ENCODE measurements around the gene STAP2. TPM values are rescaled to one million over a fixed set of nuclear protein-coding genes. Genes with fewer than 3 reads are reported as not detected.

Gene STAP2
- total RNA-seq: 52.2 and 59.1 TPM in 2 replicates

GRCh38 chr19:4338441-4339355, at the start of gene STAP2:
TSS of gene STAP2 (minus strand) at chr19:4338827. CDS start at chr19:4338753, 74 bp downstream.

GRCh38 chr19:4343370-4344307, 5.0 kb upstream of the STAP2 start, which contains the start of gene MPND:
TSS of gene MPND (plus strand) at chr19:4343562. CDS start at chr19:4343594, 32 bp downstream.

GRCh38 chr19:4304538-4305256, 33.9 kb downstream of the STAP2 start, which contains the start of gene FSD1:
TSS of gene FSD1 (plus strand) at chr19:4304598. CDS start at chr19:4304747, 149 bp downstream.

GRCh38 chr19:4302243-4302640, 36.4 kb downstream of the STAP2 start, which contains the start of gene TMIGD2:
TSS of gene TMIGD2 (minus strand) at chr19:4302389. CDS start at chr19:4302385, 4 bp downstream.

GRCh38 chr19:4278419-4279266, 60.0 kb downstream of the STAP2 start, which contains the start of gene SHD:
TSS of gene SHD (plus strand) at chr19:4279266. CDS start at chr19:4280064, 798 bp downstream.

Other genes starting within 250 kb of the STAP2 start
- gene MAP2K2, start 214.7 kb downstream of the STAP2 start, total RNA-seq: 141 and 146 TPM in 2 replicates
- not detected in 2 replicates for gene CREB3L3, start 185.2 kb downstream of the STAP2 start, total RNA-seq
- 9.9 and 21.1 TPM in 2 replicates for gene SIRT6, start 156.3 kb downstream of the STAP2 start, total RNA-seq
- 0.34 and 2.5 TPM in 2 replicates for gene ANKRD24, start 156.1 kb downstream of the STAP2 start, total RNA-seq
- not detected in 2 replicates for gene EBI3, start 109.3 kb downstream of the STAP2 start, total RNA-seq
- 16.4 and 17.4 TPM in 2 replicates for gene YJU2, start 91.7 kb downstream of the STAP2 start, total RNA-seq
- not detected in 2 replicates for gene SHD, start 59.6 kb downstream of the STAP2 start, total RNA-seq
- gene TMIGD2, start 36.4 kb downstream of the STAP2 start, total RNA-seq: not detected in 2 replicates
- under 0.01 and 0.07 TPM in 2 replicates for gene FSD1, start 34.2 kb downstream of the STAP2 start, total RNA-seq
- 3.8 and 7.5 TPM in 2 replicates for gene MPND, start 4.7 kb upstream of the STAP2 start, total RNA-seq
- 31.1 and 55.2 TPM in 2 replicates for gene SH3GL1, start 61.7 kb upstream of the STAP2 start, total RNA-seq
- 5.5 and 5.8 TPM in 2 replicates for gene CHAF1A, start 63.8 kb upstream of the STAP2 start, total RNA-seq
- gene UBXN6, start 119.0 kb upstream of the STAP2 start, total RNA-seq: 69.9 and 90.6 TPM in 2 replicates
- gene HDGFL2, start 133.5 kb upstream of the STAP2 start, total RNA-seq: 46.0 and 48.5 TPM in 2 replicates
- 2.4 and 12.9 TPM in 2 replicates for gene PLIN4, start 179.7 kb upstream of the STAP2 start, total RNA-seq
- gene PLIN5, start 196.4 kb upstream of the STAP2 start, total RNA-seq: 0.07 TPM in 1 of 2 replicates, not detected in the other
- 2.1 TPM in 1 of 2 replicates, not detected in the other for gene LRG1, start 201.2 kb upstream of the STAP2 start, total RNA-seq
- gene SEMA6B, start 220.9 kb upstream of the STAP2 start, total RNA-seq: under 0.01 TPM in 2 replicates

Measured in nasal cavity respiratory epithelium epithelial cell of viscerocranial mucosa (primary cell).